ENCODE measurements around the gene LACTBL1.

Gene LACTBL1

DNA sequence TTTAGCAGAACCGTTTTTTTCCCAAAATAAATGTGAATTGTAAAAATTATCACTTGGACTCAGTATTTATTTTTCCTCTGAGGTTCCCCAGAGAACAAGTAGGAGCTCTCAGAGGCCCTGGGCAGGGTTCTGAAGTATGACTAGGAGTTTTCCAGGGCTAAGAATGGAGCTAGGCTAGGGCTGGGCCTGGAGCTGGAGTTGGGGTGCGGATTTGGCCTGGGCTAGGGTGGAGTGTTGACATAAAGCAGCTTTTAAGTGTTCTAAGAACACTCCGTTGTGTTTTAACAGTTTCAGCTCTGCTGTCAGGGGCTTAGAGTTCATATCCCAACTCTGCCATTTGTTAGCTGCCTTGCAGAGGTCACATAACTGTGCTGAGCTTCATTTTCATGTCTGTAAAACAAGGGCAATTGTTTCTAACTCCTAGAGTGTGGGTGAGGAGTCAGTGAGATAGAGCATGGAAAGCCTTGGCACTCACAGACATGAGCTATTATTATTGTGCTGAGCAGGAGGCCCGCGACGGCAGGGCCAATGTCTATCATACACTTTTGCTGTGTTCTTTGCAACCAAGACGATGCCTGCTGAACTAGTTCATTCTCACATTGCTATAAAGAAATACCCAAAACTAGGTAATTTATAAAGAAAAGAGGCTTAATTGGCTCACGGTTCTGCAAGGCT lies 51.1 kb downstream of the LACTBL1 start:
- no peak for TF ChIP-seq GATA3 (IDR thresholded peaks at IDR 0.05; ENCODE audit: low read depth, low read length)
- no peak for TF ChIP-seq GATA2 (IDR thresholded peaks at IDR 0.05; ENCODE audit: low read depth, low read length)

DNA sequence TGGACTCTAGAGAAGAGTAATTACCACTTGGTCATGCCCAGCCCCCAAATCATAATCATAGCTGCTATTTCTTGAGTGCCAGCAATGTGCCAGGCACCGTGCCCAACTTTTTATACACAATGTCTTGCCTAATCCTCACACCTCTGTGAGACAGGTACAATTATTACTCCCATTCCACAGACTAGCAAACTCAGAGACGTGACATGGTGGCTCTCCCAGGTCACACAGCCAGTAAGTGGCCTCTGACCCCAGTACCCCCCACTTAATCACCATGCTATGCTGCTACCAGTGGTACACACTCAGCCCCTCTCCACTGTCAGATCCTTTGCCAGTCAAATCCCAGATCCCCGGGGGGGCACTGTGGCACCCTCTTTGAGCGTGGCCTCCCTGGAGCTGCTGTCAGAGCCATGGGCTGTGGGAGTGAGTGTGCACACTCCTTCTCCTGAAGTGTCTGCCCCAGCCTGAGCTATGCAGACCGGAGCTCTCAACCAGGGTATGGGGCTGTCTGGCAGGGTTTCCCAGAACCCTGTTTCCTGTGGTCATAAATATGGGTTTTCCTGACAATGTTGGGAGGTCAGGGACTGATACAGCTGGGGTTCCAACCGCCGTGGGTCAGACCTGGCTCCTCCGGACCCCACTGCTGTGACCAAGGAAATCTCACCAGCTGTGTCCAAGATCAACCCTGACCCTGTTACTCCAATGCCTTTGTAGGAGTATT lies 51.8 kb downstream of the LACTBL1 start:
- TF ChIP-seq GATA2 (IDR thresholded peaks at IDR 0.05; ENCODE audit: low read depth, low read length) (no peak), GATA3 (IDR thresholded peaks at IDR 0.05; ENCODE audit: low read depth, low read length) (no peak)

DNA sequence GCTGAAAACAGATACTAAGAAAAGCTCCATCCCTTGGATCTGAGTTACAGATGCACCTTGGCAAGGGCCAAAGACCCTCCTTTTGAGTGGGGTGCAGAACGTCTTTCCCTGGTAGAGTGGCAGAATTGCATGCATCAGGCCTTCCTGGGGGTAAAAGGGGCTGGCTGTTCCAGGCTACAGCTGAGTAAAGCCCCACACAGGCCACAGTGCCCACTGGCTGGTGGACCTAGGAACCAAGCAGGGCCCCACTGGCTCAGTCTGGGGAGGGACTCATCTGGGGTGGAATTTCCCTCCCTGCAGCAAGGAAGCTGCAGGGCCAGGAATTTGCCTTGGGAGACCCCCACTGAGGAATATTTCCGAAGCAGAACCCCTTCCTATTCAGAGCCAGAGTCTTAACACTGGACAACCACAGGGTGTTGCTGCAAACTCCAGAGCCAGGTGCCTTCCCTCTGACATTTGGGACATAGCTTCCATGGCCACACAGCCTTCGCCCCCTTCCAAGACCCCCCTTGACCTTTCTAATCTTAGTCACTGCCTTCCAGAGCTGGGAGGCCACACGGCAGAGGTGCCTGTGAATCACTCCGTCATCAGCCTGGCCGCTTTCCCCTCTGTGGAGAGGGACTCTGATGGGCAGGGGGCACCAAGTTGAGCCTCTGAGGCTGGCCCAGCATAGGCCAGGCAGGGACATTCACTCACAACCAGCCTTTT lies 52.5 kb downstream of the LACTBL1 start:
- no peak for TF ChIP-seq GATA2 (IDR thresholded peaks at IDR 0.05; ENCODE audit: low read depth, low read length)
- no peak for TF ChIP-seq GATA3 (IDR thresholded peaks at IDR 0.05; ENCODE audit: low read depth, low read length)

DNA sequence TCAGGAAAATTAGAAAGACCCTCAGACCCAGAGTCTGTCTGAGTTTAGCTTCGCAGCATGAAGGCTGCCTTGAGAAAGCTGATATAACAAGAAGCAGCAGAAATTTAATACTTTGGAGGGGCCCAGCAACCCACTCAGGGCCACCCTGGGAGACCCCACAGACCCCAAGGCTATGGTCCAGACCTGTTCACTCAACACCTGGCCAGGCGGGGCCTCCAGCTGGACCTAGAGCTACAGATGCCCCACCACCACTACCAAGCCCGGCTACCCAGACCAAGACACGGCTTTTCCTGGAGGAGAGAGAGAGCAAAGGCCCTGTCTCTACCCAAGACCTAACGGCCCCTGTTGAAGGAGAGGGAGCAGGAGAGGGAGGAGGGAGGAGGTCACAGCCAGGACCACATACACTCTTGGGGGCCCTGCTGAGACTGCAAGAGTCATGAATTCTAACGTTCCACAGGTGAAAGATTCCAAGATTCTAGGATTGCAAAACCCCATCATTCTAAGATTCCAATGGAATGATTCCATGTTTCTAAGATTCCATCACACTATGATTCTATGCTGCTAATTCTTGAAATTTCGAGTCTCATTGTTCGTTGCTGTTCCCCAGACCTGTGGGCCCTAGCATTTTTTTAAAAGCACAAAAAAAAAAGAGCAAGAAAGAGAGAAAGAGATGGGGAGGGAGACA lies 53.2 kb downstream of the LACTBL1 start:
- TF ChIP-seq GATA3 (IDR thresholded peaks at IDR 0.05; ENCODE audit: low read depth, low read length) (no peak), GATA2 (IDR thresholded peaks at IDR 0.05; ENCODE audit: low read depth, low read length) (no peak)

DNA sequence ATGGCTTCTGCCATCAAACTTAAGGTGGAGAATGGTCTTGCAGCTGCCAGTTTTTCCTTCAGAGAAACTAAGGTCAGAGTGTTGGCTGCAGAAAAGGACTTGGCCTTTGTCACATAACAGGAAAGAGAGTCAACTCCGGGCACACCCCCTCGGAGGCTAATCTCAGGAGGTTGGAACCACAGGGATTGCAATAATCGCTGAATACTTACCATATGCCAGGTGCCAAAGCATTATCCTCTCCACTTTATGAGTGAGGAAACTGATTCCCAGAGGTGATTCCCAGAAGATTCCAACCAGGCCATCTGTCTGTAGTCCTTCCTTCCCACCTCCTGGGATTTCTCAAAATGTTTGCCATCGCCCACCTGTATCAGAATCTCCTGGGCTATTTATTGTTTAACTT lies 54.0 kb downstream of the LACTBL1 start:
- TF ChIP-seq GATA2 (IDR thresholded peaks at IDR 0.05; ENCODE audit: low read depth, low read length) (no peak), GATA3 (IDR thresholded peaks at IDR 0.05; ENCODE audit: low read depth, low read length) (no peak)

DNA sequence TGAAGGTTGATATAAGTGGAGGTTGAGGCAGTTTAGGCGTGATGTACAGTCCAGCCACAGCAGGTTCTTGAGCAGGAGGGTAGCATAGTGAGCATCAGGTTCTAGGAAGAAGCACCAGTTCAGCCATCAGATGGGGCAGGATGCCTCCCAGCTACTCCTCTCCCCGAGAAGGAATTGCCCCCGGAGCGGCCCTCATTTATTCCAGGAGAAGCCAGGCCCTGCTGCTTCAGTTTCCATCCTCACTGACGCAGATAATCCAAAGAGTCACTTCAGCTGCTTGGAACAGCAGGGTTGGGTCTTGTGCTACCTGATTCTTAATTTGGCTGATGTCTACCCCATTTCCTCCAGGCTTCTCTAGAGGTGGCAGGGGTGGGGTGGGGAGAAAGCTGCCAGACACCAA lies 54.7 kb downstream of the LACTBL1 start:
- no peak for TF ChIP-seq GATA3 (IDR thresholded peaks at IDR 0.05; ENCODE audit: low read depth, low read length)
- TF ChIP-seq GATA2 (IDR thresholded peaks at IDR 0.05; ENCODE audit: low read depth, low read length) = no peak

DNA sequence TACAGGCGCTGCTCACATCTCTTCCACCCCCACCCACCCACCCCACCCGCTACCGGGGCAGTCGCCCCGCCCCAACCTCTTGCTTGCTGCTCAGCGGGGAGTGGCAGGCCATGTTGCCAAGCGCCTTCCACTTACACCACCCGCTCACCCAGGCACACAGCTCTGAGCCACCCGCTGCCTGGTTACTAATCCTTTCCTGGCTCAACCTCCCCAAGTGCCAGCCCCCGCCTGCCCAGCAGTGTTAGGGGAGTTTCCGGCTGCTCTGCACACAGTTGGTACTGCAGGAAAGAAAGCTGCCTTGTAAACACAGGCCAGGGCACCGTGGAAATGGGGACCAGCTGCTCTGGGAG lies 56.2 kb downstream of the LACTBL1 start:
- TF ChIP-seq GATA2 (IDR thresholded peaks at IDR 0.05; ENCODE audit: low read depth, low read length) (no peak), GATA3 (IDR thresholded peaks at IDR 0.05; ENCODE audit: low read depth, low read length) (no peak)

DNA sequence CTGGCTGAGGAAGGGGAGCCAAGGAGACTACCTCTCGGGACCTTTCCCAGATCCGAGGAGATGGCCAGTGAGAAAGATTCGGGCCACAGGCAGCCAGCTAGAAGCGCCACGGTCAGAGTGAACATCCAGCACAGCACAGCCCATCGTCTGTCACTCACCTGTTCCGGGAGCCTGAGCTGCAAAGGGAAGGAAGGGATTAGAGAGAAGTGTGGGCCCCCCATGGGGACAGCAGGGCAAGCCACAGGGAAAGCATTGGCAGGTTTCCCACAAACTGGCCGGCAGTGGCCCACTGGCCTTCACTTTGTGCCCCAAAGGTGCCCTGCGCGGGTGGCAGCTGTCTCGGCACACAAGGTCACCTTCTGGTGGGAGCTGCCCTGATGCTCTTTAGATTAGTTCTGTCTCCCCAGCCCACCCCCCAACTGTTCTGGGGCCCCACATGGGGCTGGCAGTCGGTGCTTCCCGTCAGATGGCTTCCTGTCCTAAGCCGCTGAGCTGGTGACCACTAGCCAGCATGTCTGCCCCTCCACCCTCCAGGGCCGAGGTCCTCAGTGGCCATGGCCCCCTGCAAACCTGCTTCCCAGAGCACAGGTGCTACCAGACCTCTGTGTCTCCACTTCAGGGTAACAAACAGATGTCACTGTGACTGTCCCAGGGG lies 56.7 kb downstream of the LACTBL1 start:
- no peak for TF ChIP-seq GATA3 (IDR thresholded peaks at IDR 0.05; ENCODE audit: low read depth, low read length)
- no peak for TF ChIP-seq GATA2 (IDR thresholded peaks at IDR 0.05; ENCODE audit: low read depth, low read length)

DNA sequence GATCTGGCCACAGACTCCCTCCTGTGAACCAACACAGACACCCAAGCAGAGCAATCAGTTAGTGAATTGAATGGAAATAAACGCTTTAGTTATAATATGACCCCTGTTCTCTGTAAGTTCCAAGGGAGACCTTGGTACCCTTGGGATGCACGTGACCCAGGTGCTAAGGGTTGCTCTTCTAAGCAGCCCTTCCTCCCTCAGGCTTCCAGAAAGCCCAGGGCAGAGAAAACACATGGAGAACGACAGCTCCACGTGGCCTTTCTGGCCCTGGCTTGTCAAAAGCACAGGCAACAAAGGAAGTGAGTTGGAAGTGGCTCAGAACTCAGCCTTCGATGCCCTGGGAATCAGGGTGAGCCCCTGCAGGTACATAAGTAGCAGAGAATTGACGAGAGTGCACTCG lies 57.4 kb downstream of the LACTBL1 start:
- TF ChIP-seq GATA3 (IDR thresholded peaks at IDR 0.05; ENCODE audit: low read depth, low read length) (no peak), GATA2 (IDR thresholded peaks at IDR 0.05; ENCODE audit: low read depth, low read length) (no peak)

DNA sequence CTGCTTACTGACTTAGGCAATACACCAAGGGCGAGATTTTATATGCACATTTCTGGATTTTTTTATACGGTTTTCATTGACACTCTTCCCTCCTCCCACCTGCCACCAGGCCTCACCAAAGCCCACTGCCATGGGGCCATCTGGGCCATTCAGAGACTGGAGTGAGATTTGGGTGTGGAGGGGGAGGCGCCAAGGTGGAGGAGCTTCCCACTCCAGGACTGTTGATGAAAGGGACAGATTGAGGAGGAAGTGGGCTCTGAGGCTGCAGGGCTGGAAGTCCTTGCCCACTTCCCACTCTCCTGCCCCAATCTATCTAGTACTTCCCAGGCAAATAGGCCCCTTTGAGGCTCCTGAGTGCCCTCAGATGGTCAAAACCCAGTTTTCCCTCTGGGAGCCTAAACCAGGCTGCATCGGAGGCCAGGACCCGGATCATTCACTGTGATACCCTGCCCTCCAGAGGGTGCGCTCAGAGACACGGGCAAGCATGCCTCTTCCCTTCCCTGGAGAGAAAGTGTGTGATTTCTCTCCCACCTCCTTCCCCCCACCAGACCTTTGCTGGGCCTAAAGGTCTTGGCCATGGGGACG lies 57.9 kb downstream of the LACTBL1 start:
- no peak for TF ChIP-seq GATA2 (IDR thresholded peaks at IDR 0.05; ENCODE audit: low read depth, low read length)
- TF ChIP-seq GATA3 (IDR thresholded peaks at IDR 0.05; ENCODE audit: low read depth, low read length) = no peak

DNA sequence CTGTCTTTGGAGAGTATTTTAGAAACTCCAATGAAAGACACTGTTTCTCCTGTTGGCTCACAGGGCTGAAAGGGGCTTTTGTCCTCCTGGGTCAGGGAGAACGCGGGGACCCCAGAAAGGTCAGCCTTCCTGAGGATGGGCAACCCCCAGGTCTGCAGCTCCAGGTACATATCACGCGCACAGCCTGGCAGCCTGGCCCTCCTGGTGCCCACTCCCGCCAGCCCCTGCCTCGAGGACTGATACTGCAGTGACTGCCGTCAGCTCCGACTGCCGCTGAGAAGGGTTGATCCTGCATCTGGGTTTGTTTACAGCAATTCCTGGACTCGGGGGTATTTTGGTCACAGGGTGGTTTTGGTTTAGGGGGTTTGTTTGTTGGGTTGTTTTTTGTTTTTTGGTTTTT lies 58.5 kb downstream of the LACTBL1 start:
- TF ChIP-seq GATA2 (IDR thresholded peaks at IDR 0.05; ENCODE audit: low read depth, low read length) (no peak), GATA3 (IDR thresholded peaks at IDR 0.05; ENCODE audit: low read depth, low read length) (no peak)

DNA sequence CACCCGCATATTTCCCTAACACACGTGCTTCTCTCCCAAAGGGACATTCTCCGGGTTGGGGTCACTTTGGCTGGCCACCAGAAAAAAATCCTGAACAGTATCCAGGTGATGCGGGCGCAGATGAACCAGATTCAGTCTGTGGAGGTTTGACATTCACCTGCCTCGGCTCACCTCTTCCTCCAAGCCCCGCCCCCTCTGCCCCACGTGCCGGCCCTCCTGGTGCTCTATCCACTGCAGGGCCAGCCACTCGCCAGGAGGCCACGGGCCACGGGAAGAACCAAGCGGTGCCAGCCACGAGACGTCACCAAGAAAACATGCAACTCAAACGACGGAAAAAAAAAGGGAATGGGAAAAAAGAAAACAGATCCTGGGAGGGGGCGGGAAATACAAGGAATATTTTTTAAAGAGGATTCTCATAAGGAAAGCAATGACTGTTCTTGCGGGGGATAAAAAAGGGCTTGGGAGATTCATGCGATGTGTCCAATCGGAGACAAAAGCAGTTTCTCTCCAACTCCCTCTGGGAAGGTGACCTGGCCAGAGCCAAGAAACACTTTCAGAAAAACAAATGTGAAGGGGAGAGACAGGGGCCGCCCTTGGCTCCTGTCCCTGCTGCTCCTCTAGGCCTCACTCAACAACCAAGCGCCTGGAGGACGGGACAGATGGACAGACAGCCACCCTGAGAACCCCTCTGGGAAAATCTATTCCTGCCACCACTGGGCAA lies 59.1 kb downstream of the LACTBL1 start:
- TF ChIP-seq GATA3 (IDR thresholded peaks at IDR 0.05; ENCODE audit: low read depth, low read length) = no peak
- no peak for TF ChIP-seq GATA2 (IDR thresholded peaks at IDR 0.05; ENCODE audit: low read depth, low read length)

DNA sequence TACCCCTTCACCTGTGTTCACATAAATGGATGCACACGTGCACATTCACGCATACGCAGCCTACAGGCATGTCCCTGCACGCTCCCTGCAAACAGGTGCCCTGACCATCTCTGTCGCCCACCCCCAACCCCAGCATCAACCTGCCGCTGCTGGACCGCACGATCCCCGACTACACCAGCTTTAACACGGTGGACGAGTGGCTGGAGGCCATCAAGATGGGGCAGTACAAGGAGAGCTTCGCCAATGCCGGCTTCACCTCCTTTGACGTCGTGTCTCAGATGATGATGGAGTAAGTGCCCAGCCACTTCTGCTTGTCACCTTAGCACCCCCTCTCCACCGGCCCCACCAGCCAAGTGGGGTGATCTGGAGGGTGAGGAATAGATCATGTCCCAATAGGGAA lies 60.4 kb downstream of the LACTBL1 start:
- TF ChIP-seq GATA3 (IDR thresholded peaks at IDR 0.05; ENCODE audit: low read depth, low read length) (no peak), GATA2 (IDR thresholded peaks at IDR 0.05; ENCODE audit: low read depth, low read length) (no peak)
